ENCODE data around the gene C19orf53.

- TF ChIP-seq CTCF (optimal IDR thresholded peaks at IDR 0.05 in 1 of 3, IDR thresholded peaks at IDR 0.05 in 1 of 3, conservative IDR thresholded peaks at IDR 0.05 in 1 of 3; ENCODE audit: extremely low read depth in 1 of 3, insufficient read depth in 2 of 3, low read length in 3 of 3) (no peak), EZH2 (IDR thresholded peaks at IDR 0.05; ENCODE audit: low read length) (no peak)
Measured at GRCh38 chr19:13778398-13778797, 4.1 kb downstream of the C19orf53 start.
